ENCODE results near the gene IFIH1.

IFIH1 gene

DNA sequence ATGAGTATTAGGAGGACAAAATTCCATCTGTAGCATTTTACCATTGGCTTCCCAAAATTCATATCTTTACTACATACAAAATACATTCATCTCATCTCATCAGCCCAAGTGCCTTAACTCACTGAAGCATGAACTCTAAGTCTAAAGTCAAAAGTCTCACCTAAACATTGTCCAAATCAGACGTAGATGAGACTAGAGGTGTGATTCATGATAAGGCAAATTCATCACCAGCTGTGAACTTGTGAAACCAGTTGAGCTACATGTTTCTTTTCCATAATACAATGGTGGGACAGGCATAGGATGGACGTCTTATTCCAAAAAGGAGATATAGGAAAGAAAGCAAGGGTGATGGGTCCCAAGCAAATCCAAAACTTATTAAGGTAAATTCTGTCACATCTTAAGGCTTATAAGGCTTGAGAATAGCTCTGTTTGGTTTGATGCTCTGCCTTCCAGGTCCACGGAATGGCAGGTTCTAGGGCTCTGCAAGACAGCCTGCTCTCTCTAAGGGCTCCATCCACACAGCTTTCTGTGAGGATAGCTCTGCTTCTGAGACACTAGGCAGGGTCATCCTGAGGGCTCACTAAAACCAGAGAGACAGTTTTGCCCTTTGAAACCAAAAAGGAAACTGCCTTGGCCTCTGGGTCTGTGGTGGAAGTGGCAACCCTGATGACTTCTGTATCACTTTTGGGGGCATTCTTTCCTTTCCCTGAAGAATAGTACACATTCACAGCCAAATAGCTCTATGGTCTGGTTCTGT, 9.6 kb downstream of the IFIH1 start:
- no peak for DNase-seq

DNA sequence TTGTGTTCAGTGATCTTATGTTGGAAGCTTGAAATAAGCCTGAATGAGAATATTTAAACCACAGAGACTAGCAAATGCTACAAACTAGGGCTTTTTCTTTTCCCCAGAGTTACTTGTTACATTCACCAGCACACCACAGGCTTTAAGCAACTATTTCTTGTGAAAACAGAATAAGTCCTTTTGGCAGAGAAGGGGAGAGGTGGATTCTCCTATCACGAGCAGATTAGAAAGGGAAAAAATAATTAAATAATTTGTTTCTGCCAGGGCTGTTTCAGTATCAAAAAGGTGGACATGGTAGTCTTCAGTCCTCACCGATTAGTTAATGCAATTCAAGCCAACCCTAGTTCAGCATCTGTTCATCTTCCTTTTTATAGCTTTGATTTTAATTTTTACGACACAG, 12.6 kb downstream of the IFIH1 start:
- DNase-seq, result no peak

DNA sequence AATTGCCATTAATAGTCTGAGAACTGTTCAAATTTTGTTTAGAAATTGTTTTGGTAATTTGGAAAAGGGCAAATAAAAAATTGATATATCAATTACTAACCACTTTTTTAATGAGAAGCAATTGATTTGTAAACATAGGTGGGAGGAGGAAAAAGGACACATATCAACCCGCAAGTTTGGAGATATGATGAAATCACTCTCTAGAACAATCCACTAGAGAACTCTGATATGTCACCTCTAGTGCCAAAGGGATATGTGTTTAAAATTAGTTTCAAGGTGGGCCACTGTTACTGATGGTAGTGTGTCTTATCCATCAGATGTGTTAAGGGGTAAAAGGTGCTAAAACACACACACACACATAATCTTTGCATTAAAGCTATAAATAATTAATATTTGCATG, 16.6 kb downstream of the IFIH1 start:
- DNase-seq, result no peak

DNA sequence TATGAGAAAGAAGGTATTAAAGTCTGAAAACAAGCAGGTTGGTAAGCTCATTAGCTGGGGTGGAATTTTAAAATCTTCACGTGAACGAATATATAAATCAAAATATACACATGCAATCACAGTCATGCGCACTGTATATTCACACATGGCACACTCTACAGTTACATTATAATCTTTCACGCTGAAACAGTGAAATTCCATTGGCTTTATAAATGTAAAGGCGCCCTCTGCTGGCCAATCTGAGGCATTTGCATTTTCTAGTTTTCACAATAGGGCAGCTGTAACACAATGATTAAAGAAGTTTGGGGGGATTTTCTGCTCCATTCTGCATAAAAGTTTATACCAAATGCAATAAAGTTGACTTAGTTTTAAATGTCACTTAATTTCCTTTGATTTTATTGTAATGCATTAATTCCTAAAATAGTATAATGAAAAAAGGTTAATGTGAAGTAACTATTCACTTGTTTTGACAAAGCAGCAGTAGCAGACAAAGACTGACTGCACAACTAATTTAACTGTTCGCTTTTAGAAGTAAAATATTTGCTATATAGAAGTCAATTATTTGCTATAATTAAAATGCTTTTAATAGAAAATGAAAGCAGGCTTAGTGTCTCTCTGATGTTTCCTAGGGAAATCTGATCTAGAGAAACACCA, 17.2 kb downstream of the IFIH1 start:
- DNase-seq, result no peak

DNA sequence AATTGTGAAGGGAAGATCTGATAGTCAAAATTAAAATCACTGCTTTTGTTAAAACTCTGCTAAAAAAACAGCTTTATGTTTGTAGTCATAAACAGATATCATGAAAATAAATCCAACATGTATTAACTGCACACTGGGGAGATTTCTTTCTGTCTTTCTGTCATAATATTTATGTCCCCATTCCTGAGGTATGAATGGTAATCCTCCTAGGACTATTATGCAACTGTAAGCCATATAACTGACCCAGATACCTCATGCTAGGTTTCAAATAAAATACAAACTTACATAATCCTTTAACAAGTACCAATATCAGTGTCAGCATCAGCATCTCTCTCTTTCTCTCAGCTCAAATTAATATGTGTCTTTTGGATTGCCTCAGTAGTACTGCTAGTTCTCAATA, 18.2 kb downstream of the IFIH1 start:
- DNase-seq, result no peak

DNA sequence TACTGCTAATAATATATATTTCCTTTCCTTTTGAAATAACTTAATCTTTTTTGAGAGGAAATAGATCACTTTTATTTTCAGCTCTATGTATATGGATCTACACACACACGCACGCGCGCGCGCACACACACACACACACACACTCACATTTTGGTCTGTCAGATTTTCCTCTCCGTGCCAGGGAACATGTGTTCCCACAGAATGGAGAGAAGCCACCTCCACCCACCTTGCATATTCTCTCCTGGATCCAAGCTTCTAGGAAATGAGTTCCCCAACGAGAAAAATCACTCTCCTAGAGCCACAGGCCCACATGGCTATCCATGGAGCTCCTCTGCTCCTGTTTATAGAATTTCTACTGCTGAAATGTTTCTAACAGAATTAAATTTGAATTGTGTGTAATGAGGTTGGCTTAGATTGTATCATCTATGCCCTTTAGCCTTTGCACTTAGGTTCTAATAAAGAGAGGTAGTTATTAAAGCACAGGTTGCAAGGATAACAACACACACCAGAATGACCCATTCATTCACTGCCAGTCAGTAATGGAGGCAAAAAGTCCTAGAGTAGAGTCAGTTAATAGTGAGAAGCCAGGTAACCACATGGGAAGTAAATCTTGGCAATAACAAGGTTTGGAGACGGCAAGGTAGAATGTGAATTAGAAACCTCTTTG, 19.7 kb downstream of the IFIH1 start:
- no peak for DNase-seq

DNA sequence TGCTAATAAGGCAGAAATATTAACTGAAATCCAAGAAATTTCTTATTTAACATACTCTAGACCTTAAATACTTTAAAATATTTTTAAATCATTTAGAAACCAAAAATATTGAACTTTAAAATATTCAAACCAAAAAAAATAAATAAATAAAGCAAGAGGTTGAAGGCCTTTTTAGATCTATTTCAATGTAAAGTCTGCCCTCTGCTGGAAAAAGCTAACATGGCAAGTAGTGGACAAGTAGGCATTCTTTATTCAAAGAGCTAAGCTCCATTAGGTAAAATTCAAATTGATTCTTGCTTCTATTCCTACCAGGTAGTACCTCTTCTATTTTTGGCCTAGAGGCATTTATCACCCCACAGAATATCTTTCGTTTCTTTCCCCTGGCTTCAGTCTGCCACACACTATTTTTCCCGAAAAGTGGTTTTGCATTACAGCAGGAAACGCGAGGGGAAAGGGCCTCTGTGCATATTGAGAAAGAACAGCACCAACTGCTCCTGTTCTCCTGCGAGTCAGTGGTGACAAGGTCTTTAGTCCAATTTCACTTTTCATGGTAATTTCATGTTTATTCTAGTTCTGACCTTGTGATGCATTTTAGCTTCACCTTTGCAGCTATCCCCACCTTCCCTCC, 20.4 kb downstream of the IFIH1 start:
- DNase-seq, result peak; percentile 13

DNA sequence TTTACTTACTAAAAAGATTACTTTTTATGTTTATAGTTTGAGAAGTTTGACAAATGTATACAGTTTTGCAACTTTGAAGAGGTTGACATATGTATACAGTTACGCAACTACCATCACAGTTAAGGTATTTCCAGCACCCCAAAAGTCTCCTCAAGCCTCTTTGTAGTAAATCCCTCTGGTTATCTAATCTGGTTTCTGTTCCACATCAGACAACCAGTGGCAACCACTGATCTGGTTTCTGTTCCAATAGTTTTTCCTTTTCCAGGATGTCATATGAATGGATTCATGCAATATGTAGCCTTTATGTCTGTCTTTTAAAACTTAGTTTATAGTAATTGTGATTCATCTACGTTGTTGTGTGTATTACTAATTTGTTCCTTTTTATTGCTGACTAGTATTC, 23.5 kb downstream of the IFIH1 start:
- no peak for DNase-seq

DNA sequence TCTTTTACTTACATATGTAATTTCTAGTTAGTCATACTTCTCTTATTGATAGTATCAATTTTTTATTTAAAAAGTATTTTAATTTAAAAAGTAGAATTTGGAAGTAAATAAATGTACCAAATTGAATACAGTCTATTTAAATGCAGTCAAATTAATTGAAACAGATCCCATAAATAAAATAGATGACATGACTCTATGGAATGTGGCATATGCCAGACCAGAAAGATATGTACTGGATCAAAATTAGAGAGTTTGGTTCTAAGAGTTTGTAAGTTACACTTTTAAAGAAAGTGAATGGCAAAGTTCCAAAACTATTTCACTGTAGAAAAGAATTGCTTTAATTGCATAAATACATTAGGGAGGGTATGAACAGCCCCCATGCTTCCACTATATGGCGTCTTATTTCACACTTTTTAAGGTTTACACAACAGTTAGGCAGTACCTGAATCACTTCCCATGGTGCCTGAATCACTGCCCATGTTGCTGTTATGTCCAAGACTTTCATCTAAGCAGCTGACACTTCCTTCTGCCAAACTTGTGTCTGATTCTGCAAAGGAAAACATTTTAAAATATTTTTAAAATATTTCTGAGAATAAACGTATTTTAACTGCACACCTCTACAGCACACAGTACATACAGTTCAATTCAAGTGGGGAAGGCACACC, 25.2 kb downstream of the IFIH1 start:
- no peak for DNase-seq

DNA sequence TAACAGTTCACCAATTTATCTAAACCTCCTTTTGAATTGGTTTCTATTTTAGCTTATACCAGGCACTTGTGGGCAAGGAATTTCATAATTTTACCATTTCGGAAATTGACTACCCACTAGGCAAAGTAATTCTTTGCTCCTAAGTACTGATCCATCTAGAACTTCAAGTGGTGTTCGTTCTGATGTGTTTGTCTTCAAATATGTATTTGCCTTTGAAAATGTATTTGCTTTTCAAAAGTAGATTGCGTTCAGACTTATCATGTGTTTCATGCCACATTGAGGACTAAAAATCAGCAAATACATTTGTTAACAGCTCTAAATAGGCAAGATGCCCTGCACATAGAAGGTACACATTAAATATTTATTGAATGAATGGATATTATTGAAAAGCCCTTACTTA, 26.7 kb downstream of the IFIH1 start:
- DNase-seq, result no peak

DNA sequence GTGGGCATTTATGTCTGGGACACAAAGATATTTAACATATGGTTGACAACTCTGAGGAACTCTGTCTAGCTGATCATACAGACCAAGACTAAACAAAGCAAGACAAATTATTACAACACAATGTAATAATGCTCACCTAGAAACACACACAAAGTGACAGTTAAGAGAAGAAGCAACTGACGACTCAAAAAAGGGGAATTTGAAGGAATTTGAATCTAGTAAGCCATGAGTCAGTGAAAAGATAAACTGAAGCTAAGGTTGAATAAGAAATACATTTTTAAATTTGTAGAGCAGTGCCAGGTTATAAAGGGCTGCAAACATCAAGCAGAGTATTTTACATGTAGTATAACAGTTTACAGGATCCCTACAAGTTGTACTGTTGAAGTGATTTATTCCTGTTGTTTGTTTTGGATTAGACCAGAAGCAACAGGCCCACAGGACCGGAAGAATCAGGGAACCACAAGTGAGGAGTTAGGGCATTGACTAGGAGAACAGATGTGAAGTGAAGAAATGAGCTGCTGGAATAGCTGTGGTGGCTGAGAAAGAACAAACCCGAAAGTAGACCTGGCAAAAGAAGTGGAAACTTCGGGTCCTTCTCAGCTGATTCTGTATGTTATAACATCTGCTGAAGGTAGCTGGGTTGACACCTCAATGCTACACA, 35.6 kb downstream of the IFIH1 start:
- no peak for DNase-seq

DNA sequence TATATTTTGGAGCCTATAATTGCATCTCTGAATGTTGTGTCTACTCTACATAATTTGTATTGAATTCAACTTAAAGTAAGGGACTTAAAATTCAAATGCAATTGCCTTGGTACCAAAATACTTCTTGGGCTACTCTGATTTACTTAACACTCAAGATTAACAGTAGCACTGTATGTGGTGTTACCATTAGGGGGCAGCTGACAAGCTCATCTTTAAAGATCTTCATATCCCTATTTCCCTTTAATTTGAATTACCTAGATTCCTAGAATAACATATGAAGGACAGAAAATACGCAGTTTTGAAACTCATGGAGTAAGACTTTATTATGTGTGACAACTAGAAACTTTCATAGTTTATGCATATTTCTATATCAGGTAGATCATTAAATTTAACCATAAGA, 37.8 kb downstream of the IFIH1 start:
- no peak for DNase-seq

DNA sequence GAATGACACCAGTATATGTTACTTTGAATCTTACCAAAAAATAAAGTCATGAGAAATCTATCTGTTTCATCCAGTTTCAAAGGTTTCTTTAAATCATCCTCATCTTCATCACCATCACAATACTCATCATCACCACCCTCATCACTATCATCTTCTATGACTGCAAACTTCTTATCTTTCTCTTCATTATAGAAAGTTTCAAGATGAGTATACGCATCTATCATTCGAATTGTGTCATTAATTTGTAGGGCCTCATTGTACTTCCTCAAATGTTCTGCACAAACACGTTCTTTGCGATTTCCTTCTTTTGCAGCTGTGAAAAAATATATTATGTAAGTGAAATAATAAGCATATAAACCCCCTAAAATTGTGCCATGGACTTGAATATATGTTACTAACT, 41.1 kb downstream of the IFIH1 start:
- no peak for DNase-seq

DNA sequence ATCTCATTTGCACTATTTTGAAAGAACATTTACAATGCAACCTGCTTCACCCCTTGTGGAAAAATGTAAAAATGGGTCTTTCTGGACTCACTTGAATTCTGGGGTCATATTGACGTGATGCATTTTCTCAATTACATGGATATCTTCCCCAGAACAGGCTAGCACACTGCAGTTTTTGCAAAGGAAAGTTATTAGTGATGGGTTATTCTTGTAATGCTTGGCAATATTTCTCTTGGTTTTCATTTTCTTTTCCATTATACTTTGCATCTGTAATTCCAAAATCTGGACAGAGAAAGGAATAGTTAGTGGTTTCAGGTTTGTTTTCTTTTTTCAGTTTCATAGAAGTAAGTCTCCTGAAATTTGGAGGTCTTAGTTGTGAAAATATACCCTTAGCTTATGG, 50.5 kb downstream of the IFIH1 start:
- no peak for DNase-seq

DNA sequence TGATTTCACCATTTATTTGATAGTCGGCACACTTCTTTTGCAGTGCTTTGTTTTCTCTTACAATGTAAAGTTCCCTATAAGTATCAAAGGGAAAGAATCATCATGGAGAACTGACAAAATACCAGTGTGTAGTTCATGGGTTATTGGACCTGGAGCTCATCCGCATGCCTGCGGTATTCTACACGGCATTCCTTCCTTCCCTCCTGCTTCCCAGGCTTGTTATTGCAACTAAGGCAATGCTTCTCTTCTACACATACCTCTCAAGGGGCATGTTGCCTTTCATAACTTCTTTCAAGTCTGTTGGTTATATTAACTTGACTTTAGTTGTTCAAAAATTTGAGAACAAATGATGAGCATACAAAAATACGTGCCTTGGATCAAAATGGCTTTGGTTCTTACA, 51.0 kb downstream of the IFIH1 start:
- DNase-seq, result no peak

DNA sequence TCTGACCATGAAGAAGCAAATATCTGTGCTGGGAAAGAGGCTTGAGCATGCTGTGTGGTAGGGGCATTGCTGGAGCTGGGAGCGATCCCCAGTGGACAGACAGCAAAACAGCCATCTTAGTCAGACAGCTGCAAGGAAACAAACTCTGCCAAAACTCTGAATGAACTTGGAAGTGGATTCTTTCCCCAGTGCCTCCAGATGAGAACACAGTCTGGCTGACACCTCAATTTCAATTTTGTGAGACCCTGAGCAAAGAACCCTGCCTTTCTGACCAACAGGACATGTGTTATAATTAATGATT, 52.1 kb downstream of the IFIH1 start:
- DNase-seq, result no peak

DNA sequence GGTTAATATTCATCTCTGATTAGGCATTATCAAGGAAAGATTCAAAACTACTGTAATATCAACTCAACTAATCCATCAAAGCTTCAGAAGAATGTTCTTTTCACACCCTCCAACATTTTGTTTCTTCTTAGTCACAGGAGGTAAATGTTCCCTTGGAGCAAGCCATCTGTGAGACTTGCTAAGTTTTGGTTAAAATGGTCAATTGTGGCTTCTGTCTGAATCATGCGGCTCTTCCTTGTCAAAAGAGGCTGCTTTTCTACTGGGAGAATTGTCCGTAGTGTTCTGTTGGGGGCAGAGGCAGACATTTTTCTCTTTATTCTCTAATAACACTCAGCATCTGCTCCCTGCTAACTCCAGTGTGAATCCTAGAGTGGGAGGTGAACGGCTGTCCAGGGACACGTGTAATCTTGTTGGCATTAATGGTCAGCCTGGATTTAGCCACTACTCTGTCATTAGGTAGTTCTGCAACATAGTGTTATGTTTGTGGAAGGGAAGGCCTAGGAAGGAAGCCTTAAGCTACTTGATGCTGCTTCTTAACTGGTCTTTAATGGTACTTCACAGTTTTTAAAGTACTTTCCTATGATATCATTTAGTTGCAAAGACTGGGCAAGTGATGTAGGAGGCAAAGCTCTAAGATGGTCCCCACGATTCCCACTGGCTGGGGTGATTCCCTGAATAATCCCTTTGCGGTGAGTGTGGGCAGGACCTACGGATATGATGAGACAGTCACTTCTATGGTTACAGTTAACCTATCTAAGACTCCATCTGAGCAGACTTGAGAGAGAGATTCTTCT, 52.6 kb downstream of the IFIH1 start:
- DNase-seq, result no peak

DNA sequence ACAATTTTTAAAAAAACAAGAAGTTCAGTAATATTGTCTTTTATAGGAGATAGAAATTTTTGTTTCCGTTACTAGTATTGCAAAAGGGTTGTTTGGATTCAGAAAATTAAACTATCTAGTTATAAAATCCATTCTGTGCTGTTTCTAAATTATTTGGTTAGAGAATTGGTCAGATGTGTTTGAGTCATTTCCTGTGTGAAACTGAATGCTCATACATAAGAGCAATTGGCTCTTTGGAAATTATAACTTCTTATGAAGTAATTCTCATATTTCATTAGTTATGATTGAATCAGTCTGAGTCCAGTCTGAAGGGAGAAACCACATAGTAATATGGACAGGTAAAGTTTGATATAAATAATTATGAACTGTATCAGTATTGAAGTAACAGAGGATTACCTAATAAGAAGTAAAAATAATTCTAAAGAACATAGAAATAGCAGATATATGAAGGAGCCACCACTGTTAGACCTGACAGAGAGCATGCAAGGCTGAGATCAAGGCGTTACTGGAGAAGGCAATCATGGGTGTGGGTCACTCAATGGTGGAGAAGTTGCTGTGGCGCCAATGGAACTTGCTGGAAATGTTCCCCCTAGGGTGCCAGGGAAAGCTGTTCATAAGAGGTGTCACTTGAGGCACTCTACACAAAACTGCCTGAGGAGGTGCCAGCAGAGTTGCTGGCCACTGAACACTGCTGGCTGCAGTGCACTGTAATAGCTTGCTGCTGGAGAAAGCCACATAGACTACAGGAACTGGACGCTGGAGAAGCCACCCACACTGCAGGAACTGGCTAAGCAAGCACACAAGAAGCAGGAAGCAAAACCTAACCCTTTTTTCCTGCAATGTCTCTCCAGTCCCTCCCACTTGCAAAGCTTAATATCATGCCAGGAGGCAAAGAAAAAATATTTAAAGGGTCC, 57.2 kb downstream of the IFIH1 start:
- no peak for DNase-seq

DNA sequence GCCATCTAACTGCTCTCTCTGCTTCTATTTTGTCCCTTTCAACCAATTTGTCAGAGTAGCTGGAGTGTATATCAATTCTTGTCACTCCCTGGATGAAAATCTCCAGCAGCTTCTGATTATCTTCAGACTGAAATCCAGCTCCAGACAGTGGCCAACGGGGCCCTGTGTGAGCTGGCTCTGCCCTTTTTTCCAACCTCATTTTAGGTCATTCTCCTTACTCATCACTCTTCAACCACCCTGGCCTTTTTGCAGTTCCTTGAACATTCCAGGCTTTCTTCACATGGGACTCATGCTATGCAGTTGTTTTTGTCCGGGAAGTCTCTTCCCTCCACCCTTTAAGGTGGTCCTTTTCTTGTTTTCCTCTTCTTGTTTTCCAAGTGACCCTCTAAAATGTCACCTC, 59.8 kb downstream of the IFIH1 start:
- DNase-seq, result no peak

DNA sequence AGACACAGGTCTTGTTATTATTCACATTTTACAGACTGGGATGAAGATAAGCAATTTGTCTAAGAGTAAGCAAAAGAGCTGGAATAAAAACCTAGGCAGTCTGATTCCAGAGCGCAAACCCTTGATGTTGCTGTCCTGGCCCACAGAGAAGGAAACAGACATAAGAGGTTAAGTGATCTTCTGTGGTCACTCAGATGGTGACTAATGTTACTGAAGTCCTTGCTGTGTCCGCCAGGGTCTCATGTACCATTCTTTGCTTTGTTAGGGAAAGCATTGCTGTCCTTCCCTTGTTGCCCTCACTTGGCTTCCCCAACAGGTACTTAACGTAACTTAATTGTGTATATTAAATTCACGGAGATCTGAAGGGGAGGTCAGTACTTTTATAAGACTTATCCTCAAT, 60.3 kb downstream of the IFIH1 start:
- no peak for DNase-seq

DNA sequence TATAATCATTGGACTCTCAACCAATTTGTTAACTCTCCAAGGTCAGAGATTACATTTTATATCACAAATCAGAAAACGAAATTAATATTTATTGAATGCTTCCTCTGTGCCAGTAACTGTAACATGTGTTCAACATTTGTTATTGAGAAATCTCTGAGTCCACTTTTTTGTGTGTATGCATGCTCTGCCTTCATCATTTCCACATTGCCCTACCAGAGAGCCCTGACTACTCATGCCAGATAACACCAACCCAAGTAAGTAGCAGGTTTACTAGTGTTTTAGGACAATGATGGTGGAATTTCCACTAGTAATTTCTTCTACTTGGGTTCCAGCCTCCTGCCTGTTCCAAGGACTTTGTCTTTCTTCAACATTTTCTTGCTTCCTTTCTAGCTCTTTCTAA, 61.1 kb downstream of the IFIH1 start:
- DNase-seq, result no peak
